HUDEP-2 (cell line): ENCODE data around the gene ACTR3C.
"Not testable (repeated sequence)": the region's sequence is repeated elsewhere in the genome, so short reads cannot be mapped to it uniquely, and the experiment has no call there.

ENCODE experiments used
- DNase-seq, 76 experiments: peaks; one replicate each; lab custom pipeline; 2025; ENCODE audit not compliant: unreplicated experiment in 76 of 76; lab: John Stamatoyannopoulos, UW

Gene ACTR3C

GRCh38 chr7:150316987-150317386, 6.4 kb downstream of the ACTR3C start:
- not testable (repeated sequence) for DNase-seq

GRCh38 chr7:150314639-150315239, 8.6 kb downstream of the ACTR3C start:
- DNase-seq = no peak

GRCh38 chr7:150313870-150314269, 9.5 kb downstream of the ACTR3C start:
- peak in 1 of 76 experiments; percentile 31 for DNase-seq

- DNase-seq = peak in 16 of 76 experiments; percentile 5 to 57 (median 22)
Observed at GRCh38 chr7:150313367-150313809, 10.0 kb downstream of the ACTR3C start.

GRCh38 chr7:150312649-150313366, 10.5 kb downstream of the ACTR3C start:
- DNase-seq = peak in 49 of 76 experiments; percentile 3 to 78 (median 31)

- no peak for DNase-seq
Observed at GRCh38 chr7:150311711-150312110, 11.6 kb downstream of the ACTR3C start.

- DNase-seq = no peak
Observed at GRCh38 chr7:150311146-150311545, 12.2 kb downstream of the ACTR3C start.

- DNase-seq = no peak
Observed at GRCh38 chr7:150308575-150308974, 14.8 kb downstream of the ACTR3C start.

- DNase-seq = no peak
Observed at GRCh38 chr7:150307904-150308303, 15.4 kb downstream of the ACTR3C start.

- no peak for DNase-seq
Observed at GRCh38 chr7:150307129-150307528, 16.2 kb downstream of the ACTR3C start.

GRCh38 chr7:150306377-150306776, 17.0 kb downstream of the ACTR3C start:
- not testable (repeated sequence) for DNase-seq

GRCh38 chr7:150305903-150306284, 17.5 kb downstream of the ACTR3C start:
- not testable (repeated sequence) for DNase-seq

GRCh38 chr7:150305259-150305902, 18.0 kb downstream of the ACTR3C start:
- DNase-seq = not testable (repeated sequence)

- DNase-seq = not testable (repeated sequence)
Observed at GRCh38 chr7:150304499-150305258, 18.7 kb downstream of the ACTR3C start.

GRCh38 chr7:150302908-150303310, 20.4 kb downstream of the ACTR3C start:
- not testable (repeated sequence) for DNase-seq

- DNase-seq = not testable (repeated sequence)
Observed at GRCh38 chr7:150297978-150298377, 25.4 kb downstream of the ACTR3C start.

- not testable (repeated sequence) for DNase-seq
Observed at GRCh38 chr7:150296802-150297201, 26.5 kb downstream of the ACTR3C start.

- not testable (repeated sequence) for DNase-seq
Observed at GRCh38 chr7:150295614-150296013, 27.7 kb downstream of the ACTR3C start.

- DNase-seq = not testable (repeated sequence)
Observed at GRCh38 chr7:150295027-150295426, 28.3 kb downstream of the ACTR3C start.

- DNase-seq = not testable (repeated sequence)
Observed at GRCh38 chr7:150290317-150290716, 33.0 kb downstream of the ACTR3C start.

GRCh38 chr7:150288816-150289215, 34.5 kb downstream of the ACTR3C start:
- not testable (repeated sequence) for DNase-seq
